K562 (cell line): Measurements from ENCODE around the gene ZNRF3. TPM values are rescaled to one million over a fixed set of nuclear protein-coding genes. Genes with fewer than 3 reads are reported as not detected.
A peak's percentile ranks its signal among the peaks of the same experiment; 100 is the strongest.

Source experiments
- ATAC-seq: fragments of 200-7000 bp; cut with Tn5 transposase; 3 replicates; pipeline ENCODE4 v1.9.1; 2020; ENCODE audit warnings: moderate library complexity
- BruUV-seq: library from RNA; stranded (reverse); fragments of 400-500 nt; replicated peaks from 2 replicates; lab custom pipeline; 2021; lab: Mats Ljungman, UMichigan
- CTCF ChIA-PET: fragments of 300-600 bp; formaldehyde crosslinking; extraction: SDS; loops from one replicate; lab custom pipeline; 2021; ENCODE audit warnings: low intra/inter-chr PET ratio; lab: Yijun Ruan, JAX
- POLR2A ChIA-PET: fragments of 300-600, 350-650 bp; sonication (Branson Sonifier 250); formaldehyde crosslinking; extraction: SDS; loops from one replicate; lab custom pipeline; 2021; ENCODE audit warnings: antibody characterized with exemption, inconsistent platforms; lab: Yijun Ruan, JAX
- DNase-seq, 4 experiments: peaks; one replicate each; pipeline versions ENCODE4 v3.0.0 to v3.0.0-alpha.2; 2011 to 2018; ENCODE audit warnings: low spot score in 3 of 4, mixed read lengths in 3 of 4; ENCODE audit errors: extremely low read depth in 1 of 4
- FAIRE-seq: peaks from 2 replicates; lab custom pipeline; 2011; peaks lifted over from hg19 to GRCh38; lab: Jason Lieb, UNC
- H2AFZ ChIP-seq: 2 replicates; pipeline ENCODE4 v1.6.0; 2011; ENCODE audit warnings: low read depth, low read length, control low read depth, inconsistent platforms
- H3K27ac ChIP-seq: fragments of 200-600 bp; 3 replicates; pipeline ENCODE4 v1.8.0; 2011; ENCODE audit warnings: low read depth, mild to moderate bottlenecking, control low read depth, inconsistent platforms, low read length, moderate library complexity, mixed read lengths; ENCODE audit errors: extremely low read depth
- H3K27me3 ChIP-seq, 2 experiments: fragments of 300-600 bp in 1 of 2; 2 replicates in 1 of 2; 3 replicates in 1 of 2; pipeline versions ENCODE4 v1.6.0 to v1.8.0; 2011; ENCODE audit warnings: inconsistent platforms in 2 of 2, low read length in 2 of 2, mild to moderate bottlenecking in 1 of 2, mixed read lengths in 1 of 2, moderate library complexity in 1 of 2; ENCODE audit not compliant: control insufficient read depth in 2 of 2, insufficient read depth in 2 of 2
- H3K36me3 ChIP-seq: fragments of 300-600 bp; 3 replicates; pipeline ENCODE4 v1.8.0; 2011; ENCODE audit warnings: mild to moderate bottlenecking, low read length, inconsistent platforms; ENCODE audit not compliant: control insufficient read depth, insufficient read depth
- H3K4me1 ChIP-seq, 2 experiments: fragments of 200-600 bp in 1 of 2; replicated peaks in 1 of 2; 2 replicates in 1 of 2; 3 replicates in 1 of 2; pipeline versions ENCODE4 v1.5.1 to v1.8.0; 2011; ENCODE audit warnings: inconsistent platforms in 2 of 2, low read length in 2 of 2, mild to moderate bottlenecking in 1 of 2, mixed read lengths in 1 of 2, moderate library complexity in 1 of 2; ENCODE audit not compliant: control insufficient read depth in 2 of 2, insufficient read depth in 2 of 2
- H3K4me2 ChIP-seq: 2 replicates; pipeline ENCODE4 v1.6.1; 2011; ENCODE audit warnings: low read length, control low read depth, inconsistent platforms, mixed read lengths; ENCODE audit not compliant: insufficient read depth
- H3K4me3 ChIP-seq: fragments of 200-600 bp; sonication (generic), shearing (Covaris generic); 2 replicates; pipeline ENCODE4 v1.5.1; 2016; ENCODE audit warnings: control low read depth, inconsistent platforms
- H3K79me2 ChIP-seq: fragments of 200-600 bp; 3 replicates; pipeline ENCODE4 v1.8.0; 2011; ENCODE audit warnings: low read length, inconsistent platforms; ENCODE audit not compliant: control insufficient read depth, insufficient read depth
- H3K9ac ChIP-seq, 2 experiments: 2 replicates each; pipeline versions ENCODE4 v1.6.0 to v1.6.1; 2011; ENCODE audit warnings: low read depth in 2 of 2, low read length in 2 of 2, control low read depth in 1 of 2, inconsistent platforms in 1 of 2, mild to moderate bottlenecking in 1 of 2, mixed read lengths in 1 of 2; ENCODE audit not compliant: insufficient read depth in 1 of 2
- H3K9me1 ChIP-seq: one replicate; pipeline ENCODE4 v1.6.0; 2011; ENCODE audit warnings: inconsistent platforms, mild to moderate bottlenecking, low read length, moderate library complexity; ENCODE audit not compliant: control insufficient read depth, insufficient read depth
- H3K9me3 ChIP-seq: replicated peaks from 2 replicates; pipeline ENCODE4 v1.5.1; 2011; ENCODE audit warnings: low read depth, low read length, inconsistent platforms; ENCODE audit not compliant: control insufficient read depth, insufficient read depth
- H4K20me1 ChIP-seq: replicated peaks from 2 replicates; pipeline ENCODE4 v1.6.1; 2011; ENCODE audit warnings: low read length, inconsistent platforms, mixed read lengths; ENCODE audit not compliant: control insufficient read depth, insufficient read depth
- WGBS: fragments of 100-300 bp; shearing (Covaris generic); methylation state at CpG from one replicate; pipeline ENCODE4 v1.1.6; 2016; ENCODE audit warnings: low coverage, mixed read lengths; ENCODE audit not compliant: insufficient coverage; ENCODE audit errors: missing lambda C conversion rate; 5-methylcytosine and 5-hydroxymethylcytosine counted together
- in situ Hi-C: fragments of 300-500 bp; cut with MboI; formaldehyde crosslinking; loops from 4 replicates; pipeline ENCODE4 v1.15.0; 2018; ENCODE audit warnings: inconsistent platforms, mixed read lengths
- intact Hi-C: fragments of 100-400 bp; cut with micrococcal nuclease; formaldehyde crosslinking; loops from 2 replicates; pipeline ENCODE4 v1.14.2; 2022
- polyA plus RNA-seq, 8 experiments: library from polyadenylated mRNA; depleted of rRNA in 4 of 8; stranded (reverse) in 5 of 8; unstranded in 3 of 8; fragments of >200 nt; fragmentation: Nextera tagmentation in 2 of 8; fragmentation: Illumina TruSeq in 1 of 8; extraction: Ambion mirVana in 2 of 8; extraction: Trizol in 1 of 8; gene quantifications; 2 replicates each; pipeline versions ENCODE4 v1.2.1 to v1.2.3, GENCODE V29; 2011 to 2014; ENCODE audit warnings: inconsistent platforms in 1 of 8, missing spikeins in 1 of 8
- total RNA-seq, 7 experiments: library from RNA; depleted of rRNA in 6 of 7; stranded (reverse); fragments of >200 nt in 6 of 7; fragmentation: Illumina TruSeq in 2 of 7; extraction: Trizol in 2 of 7; gene quantifications; 2 replicates each; pipeline versions ENCODE4 v1.2.1 to v1.2.3, GENCODE V29; 2011 to 2021; ENCODE audit warnings: low replicate concordance in 1 of 7
- TF ChIP-seq, protein P1 (sequence below): fragments of 250-450 bp; sonication (Bioruptor Pico); IDR thresholded peaks from 2 replicates; pipeline ENCODE4 v1.5.0; 2020; ENCODE audit warnings: mild to moderate bottlenecking, borderline replicate concordance
- TF ChIP-seq, protein P2 (sequence below): sonication (generic); IDR thresholded peaks from 2 replicates; pipeline ENCODE4 v1.6.1; 2016

ZNRF3 gene
- total and polyA plus RNA-seq, 9 of the 15 experiments (the other 6 are each of a cell fraction or from before 2014, with no cell fraction given): 0.41 to 5.9 (median 1.7) TPM

GRCh38 chr22:29022101-29022817 is 138.9 kb downstream of the ZNRF3 start:
- in situ Hi-C loops: no loop called here
- ATAC-seq (no peak), DNase-seq (no peak), FAIRE-seq (no peak)
- WGBS: 72% methylated on average over 6 of the region's 6 CpGs
- no peak overlapping the region for H3K4me3 ChIP-seq
- no peaks in the 10 kb centered on the region for H3K36me3 ChIP-seq
- no peaks in the 10 kb centered on the region for H3K4me1 ChIP-seq
- no peak overlapping the region for H3K4me2 ChIP-seq
- H3K9me1 ChIP-seq: no peaks in the 10 kb centered on the region
- H3K27ac ChIP-seq: no peak overlapping the region
- TF ChIP-seq, protein P1, sequence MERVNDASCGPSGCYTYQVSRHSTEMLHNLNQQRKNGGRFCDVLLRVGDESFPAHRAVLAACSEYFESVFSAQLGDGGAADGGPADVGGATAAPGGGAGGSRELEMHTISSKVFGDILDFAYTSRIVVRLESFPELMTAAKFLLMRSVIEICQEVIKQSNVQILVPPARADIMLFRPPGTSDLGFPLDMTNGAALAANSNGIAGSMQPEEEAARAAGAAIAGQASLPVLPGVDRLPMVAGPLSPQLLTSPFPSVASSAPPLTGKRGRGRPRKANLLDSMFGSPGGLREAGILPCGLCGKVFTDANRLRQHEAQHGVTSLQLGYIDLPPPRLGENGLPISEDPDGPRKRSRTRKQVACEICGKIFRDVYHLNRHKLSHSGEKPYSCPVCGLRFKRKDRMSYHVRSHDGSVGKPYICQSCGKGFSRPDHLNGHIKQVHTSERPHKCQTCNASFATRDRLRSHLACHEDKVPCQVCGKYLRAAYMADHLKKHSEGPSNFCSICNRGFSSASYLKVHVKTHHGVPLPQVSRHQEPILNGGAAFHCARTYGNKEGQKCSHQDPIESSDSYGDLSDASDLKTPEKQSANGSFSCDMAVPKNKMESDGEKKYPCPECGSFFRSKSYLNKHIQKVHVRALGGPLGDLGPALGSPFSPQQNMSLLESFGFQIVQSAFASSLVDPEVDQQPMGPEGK (CRISPR knock-in tag): no peak
- TF ChIP-seq, protein P2, sequence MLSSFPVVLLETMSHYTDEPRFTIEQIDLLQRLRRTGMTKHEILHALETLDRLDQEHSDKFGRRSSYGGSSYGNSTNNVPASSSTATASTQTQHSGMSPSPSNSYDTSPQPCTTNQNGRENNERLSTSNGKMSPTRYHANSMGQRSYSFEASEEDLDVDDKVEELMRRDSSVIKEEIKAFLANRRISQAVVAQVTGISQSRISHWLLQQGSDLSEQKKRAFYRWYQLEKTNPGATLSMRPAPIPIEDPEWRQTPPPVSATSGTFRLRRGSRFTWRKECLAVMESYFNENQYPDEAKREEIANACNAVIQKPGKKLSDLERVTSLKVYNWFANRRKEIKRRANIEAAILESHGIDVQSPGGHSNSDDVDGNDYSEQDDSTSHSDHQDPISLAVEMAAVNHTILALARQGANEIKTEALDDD: peak; percentile 35; the same call in 1 of the 2 replicates
- H3K79me2 ChIP-seq: no peaks in the 10 kb centered on the region
- CTCF ChIA-PET: no interaction called here
- H4K20me1 ChIP-seq: no peaks in the 10 kb centered on the region
- no peaks in the 10 kb centered on the region for H3K9me3 ChIP-seq
- H2AFZ ChIP-seq: no peak overlapping the region
- intact Hi-C loops: no loop called here
- BruUV-seq: no TSS peak
- POLR2A ChIA-PET: no interaction called here
- H3K9ac ChIP-seq: no peak overlapping the region
- no peaks in the 10 kb centered on the region for H3K27me3 ChIP-seq
